Fibroblast of skin of left quadriceps (primary cell): ENCODE results near the gene SUCNR1.
A peak's percentile ranks its signal among the peaks of the same experiment; 100 is the strongest.
"Not testable (repeated sequence)": the region's sequence is repeated elsewhere in the genome, so short reads cannot be mapped to it uniquely, and the experiment has no call there.

Experiments used
- DNase-seq, 2 experiments: peaks; one replicate each; pipeline ENCODE4 v3.0.0-alpha.2; 2013; ENCODE audit warnings: low read depth in 2 of 2

SUCNR1 gene

GRCh38 chr3:151900884-151901643 lies 27.6 kb downstream of the SUCNR1 start:
- no peak for DNase-seq

DNA sequence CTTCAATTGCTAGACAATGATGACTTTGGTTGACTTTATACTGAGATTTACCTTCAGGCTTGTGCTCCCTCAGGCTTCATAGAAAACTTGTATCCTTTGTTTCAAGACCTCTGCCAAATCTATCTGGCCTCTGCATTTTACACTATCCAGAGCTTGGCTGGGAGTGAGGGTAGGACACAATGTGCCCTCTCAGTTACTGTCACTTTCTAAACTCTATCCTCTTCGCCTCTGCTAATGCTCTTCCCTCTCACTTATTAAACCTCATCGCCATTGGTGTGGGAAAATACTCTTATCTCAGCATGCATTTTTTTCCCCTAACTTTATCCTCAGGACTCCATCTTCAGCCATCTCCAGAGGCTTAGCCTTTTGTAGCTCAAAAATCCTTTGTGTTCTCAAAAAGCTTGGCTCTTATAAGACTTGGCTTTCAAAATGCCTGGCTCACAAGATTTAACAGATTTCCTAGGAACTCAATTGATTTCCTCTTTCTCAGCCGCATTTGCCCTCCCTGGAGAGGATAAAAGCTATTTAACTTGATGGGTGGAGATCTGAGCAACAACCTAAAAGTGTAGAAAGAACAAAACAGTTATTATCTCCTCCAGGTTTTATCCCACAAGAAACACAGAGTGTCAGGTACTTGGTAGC lies 28.3 kb downstream of the SUCNR1 start:
- DNase-seq: no peak

GRCh38 chr3:151903501-151903991 lies 30.1 kb downstream of the SUCNR1 start:
- no peak for DNase-seq

DNA sequence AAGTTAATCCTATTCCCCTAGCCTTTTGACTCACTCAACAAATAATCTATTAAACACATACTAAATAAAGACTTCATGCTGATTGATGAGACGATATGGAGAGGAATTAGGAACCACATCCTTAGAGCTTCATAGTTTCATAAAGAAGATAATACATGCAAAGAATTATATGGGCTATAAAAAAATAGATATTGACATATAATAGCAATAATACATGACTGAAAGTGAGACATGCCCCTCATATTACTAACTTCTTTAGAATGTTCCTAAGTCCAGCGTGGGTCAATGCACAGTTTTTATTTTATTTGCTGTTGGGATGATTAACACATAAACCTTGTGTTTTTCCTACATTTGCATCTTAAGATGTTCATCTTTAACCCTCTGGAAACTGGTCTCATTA lies 32.2 kb downstream of the SUCNR1 start:
- no peak for DNase-seq

DNA sequence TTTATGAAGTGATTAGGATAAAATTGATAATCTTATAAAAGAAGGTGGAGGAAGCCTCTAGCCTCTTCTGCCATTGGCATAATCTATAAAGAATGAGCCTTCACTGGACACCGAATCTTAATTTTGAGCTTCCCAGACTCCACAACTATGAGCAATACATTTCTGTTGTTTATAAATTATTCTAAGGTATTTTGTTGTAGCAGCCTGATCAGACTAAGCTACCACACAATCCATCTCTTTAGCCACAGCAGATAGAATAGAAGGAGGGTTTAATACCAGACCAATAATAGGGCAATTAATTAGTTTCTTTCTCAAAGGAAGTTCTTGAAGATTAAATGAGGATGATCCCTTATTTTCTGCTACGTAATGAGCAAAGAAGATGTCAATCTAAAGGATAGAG lies 33.3 kb downstream of the SUCNR1 start:
- DNase-seq: no peak

DNA sequence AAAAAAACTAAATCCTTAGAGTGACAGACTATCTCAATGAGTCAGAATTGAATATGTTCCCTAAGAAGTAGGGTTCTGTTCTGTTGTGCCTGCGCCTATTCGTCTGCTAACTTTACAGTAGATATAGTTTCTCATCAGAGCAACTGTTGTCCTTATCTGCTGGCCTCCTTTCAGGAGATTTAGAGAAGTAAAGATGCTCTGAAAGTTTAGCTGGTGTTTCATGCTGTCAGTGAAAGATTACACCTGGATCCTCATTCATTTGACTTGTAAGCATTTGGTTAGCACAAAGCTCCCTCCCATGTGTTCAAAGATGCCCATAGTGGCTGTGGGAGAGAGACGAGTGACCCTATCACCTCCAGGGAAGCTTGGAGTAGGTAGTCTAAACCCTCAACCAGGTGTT lies 35.0 kb downstream of the SUCNR1 start:
- no peak for DNase-seq

DNA sequence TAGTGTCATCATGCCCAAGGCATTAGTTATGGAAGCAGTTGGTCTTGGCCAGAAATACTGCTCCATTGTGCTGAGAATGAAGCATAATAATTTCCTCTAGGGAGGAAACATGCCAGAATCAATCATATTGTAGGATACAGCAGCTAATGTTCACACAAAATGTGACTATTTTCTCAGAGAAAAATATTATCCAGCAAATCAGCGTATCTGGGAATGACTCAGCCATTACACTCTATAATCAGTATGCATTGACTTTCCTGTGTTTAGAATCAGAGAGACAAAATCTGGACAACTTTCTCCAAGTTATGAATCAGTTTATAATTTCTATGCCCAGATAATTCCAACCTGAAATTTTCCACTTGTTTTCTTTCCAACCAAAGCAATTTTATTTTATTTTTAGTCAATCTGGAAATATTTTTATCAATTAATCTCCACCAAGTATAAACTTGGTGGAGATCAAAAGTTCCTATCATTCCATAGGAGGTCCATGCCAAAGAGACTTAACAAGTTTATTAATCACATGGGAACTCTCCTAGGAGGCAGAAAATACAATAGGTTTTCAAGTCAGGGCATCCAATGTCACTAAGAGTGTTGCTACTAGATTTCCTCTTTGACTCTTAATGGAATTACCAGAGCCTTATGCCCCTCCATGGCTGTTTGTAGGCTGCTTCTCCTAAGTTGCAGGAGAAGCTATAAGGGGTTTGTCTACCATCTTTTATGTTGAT lies 36.4 kb downstream of the SUCNR1 start:
- DNase-seq: no peak

GRCh38 chr3:151911462-151911861 lies 38.0 kb downstream of the SUCNR1 start:
- DNase-seq: no peak

- DNase-seq: no peak
Measured at GRCh38 chr3:151912028-151912427, 38.6 kb downstream of the SUCNR1 start.

DNA sequence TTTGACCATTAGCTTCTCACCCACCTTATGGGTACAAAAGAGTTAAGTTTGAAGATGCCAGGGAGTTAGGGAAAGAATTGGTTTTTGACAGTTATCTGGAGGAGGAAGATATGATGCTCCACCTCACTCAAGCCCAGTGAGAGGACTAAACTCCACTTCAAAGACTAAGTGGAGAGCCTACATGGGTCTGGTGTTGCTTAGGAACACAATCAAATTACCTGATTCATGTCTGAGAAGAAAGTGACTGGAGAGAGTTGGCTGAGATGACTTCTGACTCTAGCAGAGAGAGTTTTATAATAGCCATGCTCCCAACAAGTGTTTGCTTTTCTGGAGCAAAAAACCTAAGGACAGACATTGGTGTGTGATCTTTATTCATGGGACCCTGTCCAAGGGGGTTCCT lies 43.3 kb downstream of the SUCNR1 start:
- DNase-seq: no peak

DNA sequence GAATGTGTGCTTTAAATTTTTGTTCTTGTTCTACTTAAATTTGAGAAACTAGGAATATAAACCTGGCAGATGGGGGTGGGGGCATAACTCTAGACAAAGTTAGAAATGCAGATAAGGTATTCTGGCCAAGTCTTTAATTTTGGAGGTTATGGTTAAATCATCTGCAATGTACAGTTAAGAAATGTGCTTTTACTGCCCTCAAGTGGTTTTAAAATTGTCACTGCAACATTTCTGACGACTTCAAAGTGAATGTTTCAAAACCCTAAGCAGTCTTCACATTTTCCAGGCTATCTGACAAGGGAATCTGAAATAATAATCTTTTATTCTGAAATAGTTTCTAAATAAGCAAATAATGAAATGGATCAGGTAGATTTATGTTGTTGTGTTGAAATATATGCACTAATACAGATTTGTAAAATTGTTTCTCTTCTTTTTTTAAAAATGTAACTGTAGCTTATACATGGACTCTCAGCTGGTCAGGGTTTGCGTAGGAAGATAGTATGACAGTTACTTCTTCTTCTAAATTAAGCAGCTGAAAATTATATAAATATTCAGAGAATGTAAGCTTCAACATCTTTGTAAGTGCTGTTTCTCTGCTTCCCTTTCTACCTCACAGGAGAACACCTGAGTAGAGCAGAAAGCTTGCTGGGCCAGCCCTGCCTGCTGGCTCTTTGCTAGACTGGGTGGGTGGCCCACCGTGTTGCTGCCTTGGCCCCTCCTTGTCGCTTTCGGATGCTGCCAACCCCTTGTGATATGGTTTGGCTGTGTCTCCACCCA lies 45.0 kb downstream of the SUCNR1 start:
- DNase-seq: no peak

GRCh38 chr3:151919030-151919328 lies 45.5 kb downstream of the SUCNR1 start:
- DNase-seq: no peak

DNA sequence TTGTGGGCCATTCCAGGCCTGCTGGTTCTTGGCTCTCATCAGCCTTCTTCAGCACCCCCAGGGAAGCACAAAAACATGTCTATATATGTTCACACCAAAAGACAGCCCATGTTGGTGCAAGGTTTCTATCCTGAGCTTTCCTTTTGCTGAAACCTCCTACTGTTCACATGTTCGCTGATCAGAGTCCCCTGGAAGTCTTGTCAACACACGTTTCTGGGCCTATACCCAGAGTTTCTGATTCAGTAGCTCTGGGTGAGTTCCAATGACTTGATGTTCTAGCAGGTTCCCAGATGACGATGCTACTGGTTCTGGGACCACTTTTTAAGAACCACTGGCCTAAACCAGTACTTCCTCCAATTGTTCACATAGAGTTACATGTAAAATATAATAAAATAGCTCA lies 46.0 kb downstream of the SUCNR1 start:
- no peak for DNase-seq

DNA sequence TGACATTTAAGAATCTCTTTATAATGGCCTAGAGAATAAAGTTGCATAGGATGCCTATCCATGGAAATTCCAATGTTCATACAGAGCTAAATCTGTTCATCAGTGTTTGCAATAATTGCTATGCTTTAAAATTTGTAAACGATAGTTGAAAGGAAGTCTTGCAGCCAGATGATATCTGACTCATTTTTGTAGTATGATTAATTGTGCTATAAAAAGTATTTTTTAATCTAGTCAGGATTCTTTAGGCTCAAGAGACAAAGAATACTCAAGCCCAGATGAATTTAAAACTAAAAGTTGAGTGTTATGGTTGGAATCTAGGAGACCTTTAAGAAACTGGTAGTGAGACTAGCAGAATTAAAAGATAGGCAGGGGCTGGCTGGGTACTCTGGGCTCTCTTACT lies 50.5 kb downstream of the SUCNR1 start:
- peak; percentile 75 to 76 for DNase-seq

DNA sequence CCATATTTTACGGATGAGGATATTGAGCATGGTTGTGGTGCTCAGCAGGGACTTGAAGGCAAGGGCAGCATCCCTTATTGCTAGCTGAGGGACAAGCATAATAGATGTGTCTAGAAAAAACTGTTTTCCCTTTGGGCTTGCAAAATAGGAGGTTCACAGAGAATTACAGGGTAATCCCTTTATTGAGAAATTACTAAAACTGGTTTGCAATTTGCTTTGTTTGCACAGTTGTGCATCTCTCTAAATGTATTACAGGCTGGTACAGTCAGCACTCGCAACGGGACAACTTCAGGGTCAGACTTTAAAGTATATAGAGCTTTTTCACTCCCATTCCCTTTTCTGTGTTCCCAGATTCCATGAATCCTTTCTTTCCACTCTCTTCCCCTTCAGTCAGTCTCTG lies 51.3 kb downstream of the SUCNR1 start:
- DNase-seq: no peak

- DNase-seq: no peak
Measured at GRCh38 chr3:151925419-151925818, 52.0 kb downstream of the SUCNR1 start.

DNA sequence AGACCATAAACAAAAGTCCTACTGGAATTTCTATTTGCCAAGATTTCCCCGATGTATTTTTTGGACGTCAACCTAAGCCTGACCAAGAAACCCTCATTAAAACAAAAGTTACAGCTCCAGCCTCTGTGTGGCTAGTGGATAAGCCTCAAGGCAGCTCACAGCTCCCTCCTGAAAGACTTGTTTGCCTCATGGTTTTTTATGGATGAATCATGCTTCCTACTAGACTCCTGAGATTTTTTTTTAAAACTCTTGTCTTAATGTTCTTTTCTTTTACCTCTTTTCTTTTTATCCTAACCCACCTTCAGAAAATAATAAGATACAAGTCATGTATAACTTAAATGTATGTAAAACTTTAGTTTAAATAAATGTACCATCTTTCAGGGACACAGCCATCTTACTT lies 52.4 kb downstream of the SUCNR1 start:
- peak; percentile 63 to 66 for DNase-seq

- DNase-seq: peak in 1 of 2 experiments; percentile 40
Measured at GRCh38 chr3:151926956-151927355, 53.5 kb downstream of the SUCNR1 start.

DNA sequence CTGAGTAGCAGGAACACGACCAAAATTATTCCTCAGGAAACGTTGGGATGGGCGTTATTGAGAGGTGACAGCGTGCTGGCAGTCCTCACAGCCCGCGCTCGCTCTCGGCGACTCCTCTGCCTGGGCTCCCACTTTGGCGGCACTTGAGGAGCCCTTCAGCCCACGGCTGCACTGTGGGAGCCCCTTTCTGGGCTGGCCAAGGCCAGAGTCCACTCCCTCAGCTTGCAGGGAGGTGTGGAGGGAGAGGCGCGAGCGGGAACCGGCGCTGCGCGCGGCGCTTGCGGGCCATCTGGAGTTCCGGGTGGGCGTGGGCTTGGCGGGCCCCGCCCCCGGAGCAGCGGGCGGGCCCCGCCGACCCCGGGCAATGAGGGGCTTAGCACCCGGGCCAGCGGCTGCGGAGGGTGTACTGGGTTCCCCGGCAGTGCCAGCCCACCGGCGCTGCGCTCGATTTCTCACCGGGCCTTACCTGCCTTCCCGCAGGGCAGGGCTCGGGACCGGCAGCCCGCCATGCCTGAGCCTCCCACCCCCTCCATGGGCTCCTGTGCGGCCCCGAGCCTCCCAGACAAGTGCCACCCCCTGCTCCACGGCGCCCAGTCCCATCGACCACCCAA lies 54.6 kb downstream of the SUCNR1 start:
- DNase-seq: not testable (repeated sequence)

GRCh38 chr3:151931171-151931570 lies 57.7 kb downstream of the SUCNR1 start:
- no peak for DNase-seq

- DNase-seq: peak in 1 of 2 experiments; percentile 37
Measured at GRCh38 chr3:151933234-151933853, 59.9 kb downstream of the SUCNR1 start.
